ENCODE measurements around the gene PFKFB4. TPM values are rescaled to one million over a fixed set of nuclear protein-coding genes. Genes with fewer than 3 reads are reported as not detected.

Gene PFKFB4
- total RNA-seq, 1 donor from 2014 or later: 39.7 TPM

GRCh38 chr3:48567500-48567899 is 10.9 kb upstream of the PFKFB4 start:
- Mint-ChIP-seq H3K4me3 (ENCODE audit: low read depth) (no peak overlapping the region), H3K4me1 (ENCODE audit: low read depth) (no peaks in the 10 kb centered on the region), H3K36me3 (ENCODE audit: insufficient read depth) (no peaks in the 10 kb centered on the region), H3K9me3 (ENCODE audit: low read depth) (no peaks in the 10 kb centered on the region), H3K27me3 (peaks cover 3% of the 10 kb centered on the region), H3K27ac (no peak overlapping the region)
- DNase-seq (ENCODE audit: low spot score, unreplicated experiment): no peak
- TF ChIP-seq, protein P1, sequence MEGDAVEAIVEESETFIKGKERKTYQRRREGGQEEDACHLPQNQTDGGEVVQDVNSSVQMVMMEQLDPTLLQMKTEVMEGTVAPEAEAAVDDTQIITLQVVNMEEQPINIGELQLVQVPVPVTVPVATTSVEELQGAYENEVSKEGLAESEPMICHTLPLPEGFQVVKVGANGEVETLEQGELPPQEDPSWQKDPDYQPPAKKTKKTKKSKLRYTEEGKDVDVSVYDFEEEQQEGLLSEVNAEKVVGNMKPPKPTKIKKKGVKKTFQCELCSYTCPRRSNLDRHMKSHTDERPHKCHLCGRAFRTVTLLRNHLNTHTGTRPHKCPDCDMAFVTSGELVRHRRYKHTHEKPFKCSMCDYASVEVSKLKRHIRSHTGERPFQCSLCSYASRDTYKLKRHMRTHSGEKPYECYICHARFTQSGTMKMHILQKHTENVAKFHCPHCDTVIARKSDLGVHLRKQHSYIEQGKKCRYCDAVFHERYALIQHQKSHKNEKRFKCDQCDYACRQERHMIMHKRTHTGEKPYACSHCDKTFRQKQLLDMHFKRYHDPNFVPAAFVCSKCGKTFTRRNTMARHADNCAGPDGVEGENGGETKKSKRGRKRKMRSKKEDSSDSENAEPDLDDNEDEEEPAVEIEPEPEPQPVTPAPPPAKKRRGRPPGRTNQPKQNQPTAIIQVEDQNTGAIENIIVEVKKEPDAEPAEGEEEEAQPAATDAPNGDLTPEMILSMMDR (IDR thresholded peaks at IDR 0.05; ENCODE audit: unreplicated experiment): no peak

DNA sequence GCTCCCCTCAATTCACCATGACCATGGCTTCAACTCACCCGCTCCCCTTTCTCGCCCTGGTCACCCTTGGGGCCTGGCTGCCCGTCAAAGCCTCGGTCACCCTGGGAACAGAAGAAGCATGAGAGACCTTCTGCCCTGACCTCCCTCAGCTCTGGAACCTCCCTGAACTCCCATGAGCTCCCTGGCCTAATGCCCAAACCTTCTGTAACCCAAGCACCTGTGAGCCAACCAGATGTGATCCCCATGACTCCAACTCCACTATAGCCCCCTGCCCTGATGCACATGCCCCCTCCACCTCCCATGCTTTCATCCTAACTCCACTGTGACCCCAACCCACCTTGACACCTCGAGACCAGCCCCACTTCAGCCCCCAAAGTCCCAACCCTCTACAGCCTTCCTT is 10.5 kb upstream of the PFKFB4 start:
- TF ChIP-seq, protein P1 (IDR thresholded peaks at IDR 0.05; ENCODE audit: unreplicated experiment): no peak
- no peaks in the 10 kb centered on the region for H3K36me3 Mint-ChIP-seq (ENCODE audit: insufficient read depth)
- no peaks in the 10 kb centered on the region for H3K4me1 Mint-ChIP-seq (ENCODE audit: low read depth)
- DNase-seq (ENCODE audit: low spot score, unreplicated experiment): no peak
- no peak overlapping the region for H3K4me3 Mint-ChIP-seq (ENCODE audit: low read depth)
- peaks cover 3% of the 10 kb centered on the region for H3K27me3 Mint-ChIP-seq
- no peak overlapping the region for H3K27ac Mint-ChIP-seq
- no peaks in the 10 kb centered on the region for H3K9me3 Mint-ChIP-seq (ENCODE audit: low read depth)

DNA sequence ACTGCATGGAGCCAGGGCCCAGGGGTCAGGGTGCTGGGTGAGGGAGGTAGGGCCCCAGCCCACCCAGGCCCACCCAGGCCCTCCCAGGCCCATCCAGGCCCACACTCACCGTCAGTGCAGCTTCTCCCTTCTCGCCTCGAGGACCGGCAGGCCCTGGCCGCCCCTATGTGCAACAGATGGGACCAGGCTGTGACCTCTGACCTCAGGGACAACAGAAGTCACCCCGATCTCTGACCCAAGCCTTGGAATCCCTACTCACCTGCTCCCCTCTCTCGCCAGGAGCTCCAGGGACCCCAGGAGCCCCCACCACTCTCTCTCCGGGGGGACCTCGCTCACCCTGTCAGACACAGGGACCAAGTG is 9.8 kb upstream of the PFKFB4 start:
- no peaks in the 10 kb centered on the region for H3K4me1 Mint-ChIP-seq (ENCODE audit: low read depth)
- DNase-seq (ENCODE audit: low spot score, unreplicated experiment): no peak
- TF ChIP-seq, protein P1 (IDR thresholded peaks at IDR 0.05; ENCODE audit: unreplicated experiment): no peak
- no peaks in the 10 kb centered on the region for H3K9me3 Mint-ChIP-seq (ENCODE audit: low read depth)
- no peak overlapping the region for H3K27ac Mint-ChIP-seq
- H3K27me3 Mint-ChIP-seq: peaks cover 3% of the 10 kb centered on the region
- H3K4me3 Mint-ChIP-seq (ENCODE audit: low read depth): no peak overlapping the region
- no peaks in the 10 kb centered on the region for H3K36me3 Mint-ChIP-seq (ENCODE audit: insufficient read depth)

DNA sequence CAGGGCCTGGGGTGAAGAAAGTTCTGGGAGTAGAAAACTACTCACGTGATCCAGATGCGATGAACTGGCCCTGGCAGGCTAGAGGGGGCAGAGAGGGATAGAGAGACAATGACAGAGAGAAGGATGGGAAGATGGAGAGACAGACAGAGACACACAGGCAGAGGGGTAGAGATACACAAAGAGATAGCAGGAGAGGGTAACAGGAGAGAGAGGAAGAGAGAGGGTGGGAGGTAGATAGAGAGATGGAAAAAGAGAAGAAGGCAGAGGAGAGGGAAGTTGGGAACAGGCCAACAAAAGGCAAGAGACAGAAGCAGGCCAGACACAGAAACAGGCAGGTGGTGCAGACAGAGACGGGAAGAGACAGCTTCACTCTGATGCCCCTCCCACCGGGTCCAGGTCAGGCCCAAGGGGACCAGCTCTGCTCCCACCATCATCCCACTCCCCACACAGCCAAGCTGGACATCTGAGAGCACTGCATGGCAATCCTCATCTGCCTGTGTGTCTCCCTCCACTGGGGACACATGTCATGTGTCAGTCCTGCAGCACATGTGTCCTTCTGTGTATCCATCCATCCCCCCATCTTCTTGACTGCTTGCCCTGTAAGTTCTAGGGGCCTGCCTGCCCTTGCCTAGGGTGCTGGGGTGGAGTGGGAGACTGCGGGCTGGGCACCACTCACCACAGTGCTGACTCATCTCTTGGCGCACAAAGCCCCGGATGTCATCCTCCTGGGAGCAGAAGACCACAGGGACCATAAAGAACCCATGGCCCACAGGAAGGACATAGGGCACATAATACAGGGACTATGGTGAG is 9.2 kb upstream of the PFKFB4 start:
- Mint-ChIP-seq H3K27me3 (peaks cover 3% of the 10 kb centered on the region), H3K4me3 (ENCODE audit: low read depth) (no peak overlapping the region), H3K9me3 (ENCODE audit: low read depth) (no peaks in the 10 kb centered on the region), H3K27ac (no peak overlapping the region), H3K36me3 (ENCODE audit: insufficient read depth) (no peaks in the 10 kb centered on the region), H3K4me1 (ENCODE audit: low read depth) (peaks cover 5% of the 10 kb centered on the region)
- TF ChIP-seq, protein P1 (IDR thresholded peaks at IDR 0.05; ENCODE audit: unreplicated experiment): no peak
- DNase-seq (ENCODE audit: low spot score, unreplicated experiment): no peak

DNA sequence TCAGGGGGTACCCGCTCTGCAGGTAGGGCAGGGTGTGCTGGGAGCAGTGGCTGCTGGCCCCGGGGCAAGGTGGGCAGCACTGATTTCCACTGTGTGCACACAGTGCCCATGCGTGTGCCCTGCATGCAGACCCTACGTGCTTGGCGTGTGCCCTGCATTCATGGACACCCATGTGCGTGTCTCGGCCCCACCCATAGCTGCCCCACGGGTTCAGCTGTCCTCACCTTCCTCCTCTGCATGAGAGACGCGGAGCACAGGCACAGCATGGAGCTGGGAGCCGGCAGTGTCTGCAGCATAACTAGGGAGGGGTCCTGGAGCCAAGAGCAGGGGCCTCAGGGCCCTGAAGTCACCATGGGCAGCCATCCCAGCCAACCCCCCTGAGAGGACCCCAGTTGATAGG is 8.6 kb upstream of the PFKFB4 start:
- TF ChIP-seq, protein P1 (IDR thresholded peaks at IDR 0.05; ENCODE audit: unreplicated experiment): no peak
- H3K4me3 Mint-ChIP-seq (ENCODE audit: low read depth): no peak overlapping the region
- no peaks in the 10 kb centered on the region for H3K36me3 Mint-ChIP-seq (ENCODE audit: insufficient read depth)
- H3K9me3 Mint-ChIP-seq (ENCODE audit: low read depth): no peaks in the 10 kb centered on the region
- H3K27ac Mint-ChIP-seq: no peak overlapping the region
- peaks cover 6% of the 10 kb centered on the region for H3K4me1 Mint-ChIP-seq (ENCODE audit: low read depth)
- no peak for DNase-seq (ENCODE audit: low spot score, unreplicated experiment)
- H3K27me3 Mint-ChIP-seq: peaks cover 3% of the 10 kb centered on the region

All from progenitor cell of endocrine pancreas (in vitro differentiated cells).